ENCODE measurements around the gene ZNF816. TPM values are rescaled to one million over a fixed set of nuclear protein-coding genes. Genes with fewer than 3 reads are reported as not detected.
"Not testable (repeated sequence)": the region's sequence is repeated elsewhere in the genome, so short reads cannot be mapped to it uniquely, and the experiment has no call there.

The ZNF816 gene
- total RNA-seq, 2 donors from 2014 or later, result 10.8 to 21.4 TPM

GRCh38 chr19:52922841-52923777 lies 39.6 kb downstream of the ZNF816 start, which contains the start of gene ZNF888:
Gene ZNF888, minus strand, starts transcription at chr19:52923428. Its CDS starts 5,555 bp downstream, at chr19:52917873.
- intact Hi-C loops (cut with DNase I), result no loop called here
- no peak for TF ChIP-seq CTCF (IDR thresholded peaks at IDR 0.05)
- Histone ChIP-seq H3K4me3 (peak within 1 kb of the TSS; percentile 63), H3K9me3 (no peaks in the 10 kb centered on the region), H3K9ac (ENCODE audit: low read depth in 2 of 2, low read length in 2 of 2) (peak within 1 kb of the TSS; percentile 76 to 90), H3K4me1 (no peaks in the 10 kb centered on the region), H3K27me3 (no peaks in the 10 kb centered on the region), H3K27ac (peak within 1 kb of the TSS; percentile 96), H3K36me3 (no peaks in the 10 kb centered on the region)
- DNase-seq, result peak; percentile 96

GRCh38 chr19:52917531-52917930 lies 45.1 kb downstream of the ZNF816 start:
- no peaks in the 10 kb centered on the region for H3K27me3 ChIP-seq
- no peak overlapping the region for H3K4me3 ChIP-seq
- H3K36me3 ChIP-seq, result no peaks in the 10 kb centered on the region
- TF ChIP-seq CTCF (IDR thresholded peaks at IDR 0.05), result no peak
- H3K27ac ChIP-seq, result no peak overlapping the region
- H3K9ac ChIP-seq (ENCODE audit: low read depth in 2 of 2, low read length in 2 of 2), result no peak overlapping the region
- intact Hi-C loops (cut with DNase I), result no loop called here
- H3K9me3 ChIP-seq, result no peaks in the 10 kb centered on the region
- no peak for DNase-seq
- no peaks in the 10 kb centered on the region for H3K4me1 ChIP-seq

- no peaks in the 10 kb centered on the region for H3K36me3 ChIP-seq
- no peak overlapping the region for H3K9ac ChIP-seq (ENCODE audit: low read depth in 2 of 2, low read length in 2 of 2)
- H3K4me3 ChIP-seq, result no peak overlapping the region
- H3K4me1 ChIP-seq, result no peaks in the 10 kb centered on the region
- H3K27me3 ChIP-seq, result no peaks in the 10 kb centered on the region
- DNase-seq, result no peak
- H3K9me3 ChIP-seq, result no peaks in the 10 kb centered on the region
- intact Hi-C loops (cut with DNase I), result no loop called here
- H3K27ac ChIP-seq, result no peak overlapping the region
- no peak for TF ChIP-seq CTCF (IDR thresholded peaks at IDR 0.05)
Observed at GRCh38 chr19:52910648-52911047, 52.0 kb downstream of the ZNF816 start.

GRCh38 chr19:52904052-52904780 lies 58.5 kb downstream of the ZNF816 start:
- H3K4me1 ChIP-seq; H3K9ac ChIP-seq (ENCODE audit: low read depth in 2 of 2, low read length in 2 of 2); H3K36me3 ChIP-seq; H3K9me3 ChIP-seq; H3K27me3 ChIP-seq; H3K27ac ChIP-seq; DNase-seq; H3K4me3 ChIP-seq; intact Hi-C loops (cut with DNase I): not testable (repeated sequence)

- Histone ChIP-seq H3K27me3 (no peaks in the 10 kb centered on the region), H3K27ac (no peak overlapping the region), H3K4me3 (no peak overlapping the region), H3K4me1 (no peaks in the 10 kb centered on the region), H3K36me3 (no peaks in the 10 kb centered on the region), H3K9ac (ENCODE audit: low read depth in 2 of 2, low read length in 2 of 2) (no peak overlapping the region), H3K9me3 (no peaks in the 10 kb centered on the region)
- TF ChIP-seq CTCF (IDR thresholded peaks at IDR 0.05), result no peak
- intact Hi-C loops (cut with DNase I), result no loop called here
- no peak for DNase-seq
Observed at GRCh38 chr19:52901842-52902241, 60.8 kb downstream of the ZNF816 start.

Other genes with a start within 250 kb of the ZNF816 start
- 10 to 100 TPM in 1 of 2 donors, 1 to 10 TPM in 1; 9.8 to 17.7 TPM for gene ZNF611, start 227.8 kb downstream of the ZNF816 start, total RNA-seq
- gene ZNF600, start 176.1 kb downstream of the ZNF816 start, total RNA-seq, result 10 to 100 TPM; 10.4 to 13.2 TPM
- gene ZNF28, start 141.2 kb downstream of the ZNF816 start, total RNA-seq, result 10 to 100 TPM; 24.5 to 25.0 TPM
- 10 to 100 TPM; 17.1 to 25.8 TPM for gene ZNF468, start 105.3 kb downstream of the ZNF816 start, total RNA-seq
- 10 to 100 TPM in 1 of 2 donors, 1 to 10 TPM in 1; 4.6 to 21.3 TPM for gene ZNF320, start 65.2 kb downstream of the ZNF816 start, total RNA-seq
- 10 to 100 TPM in 1 of 2 donors, 1 to 10 TPM in 1; 9.5 to 17.0 TPM for gene ZNF888, start 39.5 kb downstream of the ZNF816 start, total RNA-seq
- not detected for gene ERVV-1, start 51.0 kb upstream of the ZNF816 start, total RNA-seq
- not detected for gene ERVV-2, start 81.9 kb upstream of the ZNF816 start, total RNA-seq
- 10 to 100 TPM; 15.5 to 20.9 TPM for gene ZNF160, start 140.5 kb upstream of the ZNF816 start, total RNA-seq
- 1 to 10 TPM; 2.0 to 4.9 TPM for gene ZNF415, start 170.0 kb upstream of the ZNF816 start, total RNA-seq
- gene ZNF347, start 196.2 kb upstream of the ZNF816 start, total RNA-seq, result 1 to 10 TPM; 6.2 to 7.6 TPM
- 1 to 10 TPM; 1.6 to 2.2 TPM for gene ZNF665, start 230.5 kb upstream of the ZNF816 start, total RNA-seq